K562 (cell line): ENCODE measurements around the gene RPS2. TPM values are rescaled to one million over a fixed set of nuclear protein-coding genes. Genes with fewer than 3 reads are reported as not detected.

Experiments
- GABPB2 ChIP-seq: fragments of 250-450 bp; sonication (Bioruptor Pico); conservative IDR thresholded peaks from 2 replicates; pipeline ENCODE4 v1.5.1; 2021; ENCODE audit warnings: mild to moderate bottlenecking
- HSF4 ChIP-seq: fragments of 250-450 bp; sonication (Bioruptor Pico); IDR thresholded peaks from 2 replicates; pipeline ENCODE4 v2.1.2; 2022; ENCODE audit warnings: mild to moderate bottlenecking, moderate library complexity, borderline replicate concordance
- MEF2D ChIP-seq: conservative IDR thresholded peaks from 2 replicates; pipeline ENCODE4 v1.6.1; 2016; ENCODE audit warnings: low read depth, missing genetic modification characterization, missing compliant biosample characterization
- NCOA2 ChIP-seq, 2 experiments: fragments of 450-650 bp; IDR thresholded peaks; 2 replicates each; pipeline ENCODE4 v1.6.1; 2018; ENCODE audit warnings: mild to moderate bottlenecking in 2 of 2, moderate library complexity in 1 of 2; ENCODE audit not compliant: partially characterized antibody in 2 of 2
- SIN3B ChIP-seq: fragments of 450-650 bp; IDR thresholded peaks from 2 replicates; pipeline ENCODE4 v1.6.1; 2017; ENCODE audit warnings: low read depth, mild to moderate bottlenecking, moderate library complexity
- ZNF174 ChIP-seq: fragments of 250-450 bp; sonication (Bioruptor Pico); IDR thresholded peaks from 2 replicates; pipeline ENCODE4 v1.4.0; 2020; ENCODE audit warnings: mild to moderate bottlenecking
- ZNF23 ChIP-seq: fragments of 250-450 bp; sonication (Bioruptor Pico); IDR thresholded peaks from 2 replicates; pipeline ENCODE4 v1.4.0; 2020; ENCODE audit warnings: mild to moderate bottlenecking
- ZNF551 ChIP-seq: fragments of 250-450 bp; sonication (Bioruptor Pico); IDR thresholded peaks from 2 replicates; pipeline ENCODE4 v1.5.0; 2021; ENCODE audit warnings: mild to moderate bottlenecking, moderate library complexity
- polyA plus RNA-seq, 8 experiments: library from polyadenylated mRNA; depleted of rRNA in 4 of 8; stranded (reverse) in 5 of 8; unstranded in 3 of 8; fragments of >200 nt; fragmentation: Nextera tagmentation in 2 of 8; fragmentation: Illumina TruSeq in 1 of 8; extraction: Ambion mirVana in 2 of 8; extraction: Trizol in 1 of 8; gene quantifications; 2 replicates each; pipeline versions ENCODE4 v1.2.1 to v1.2.3, GENCODE V29; 2011 to 2014; ENCODE audit warnings: inconsistent platforms in 1 of 8, missing spikeins in 1 of 8
- total RNA-seq, 7 experiments: library from RNA; depleted of rRNA in 6 of 7; stranded (reverse); fragments of >200 nt in 6 of 7; fragmentation: Illumina TruSeq in 2 of 7; extraction: Trizol in 2 of 7; gene quantifications; 2 replicates each; pipeline versions ENCODE4 v1.2.1 to v1.2.3, GENCODE V29; 2011 to 2021; ENCODE audit warnings: low replicate concordance in 1 of 7
- TF ChIP-seq, protein P1 (sequence below): fragments of 250-450 bp; sonication (Bioruptor Pico); IDR thresholded peaks from 2 replicates; pipeline ENCODE4 v1.8.0; 2021; ENCODE audit warnings: borderline replicate concordance, mild to moderate bottlenecking, moderate library complexity; ENCODE audit not compliant: poor library complexity, severe bottlenecking
- TF ChIP-seq, protein P2 (sequence below): fragments of 250-450 bp; sonication (Bioruptor Pico); IDR thresholded peaks from 2 replicates; pipeline ENCODE4 v1.5.0; 2022; ENCODE audit warnings: mild to moderate bottlenecking
- TF ChIP-seq, protein P3 (sequence below): fragments of 200-600 bp; sonication (generic); IDR thresholded peaks from one replicate; pipeline ENCODE4 v1.6.1; 2012; ENCODE audit warnings: mild to moderate bottlenecking, low read depth, low read length, inconsistent platforms

RPS2 gene
- total and polyA plus RNA-seq, 9 of the 15 experiments (the other 6 are each of a cell fraction or from before 2014, with no cell fraction given): 834 to 4,794 (median 3,793) TPM

DNA sequence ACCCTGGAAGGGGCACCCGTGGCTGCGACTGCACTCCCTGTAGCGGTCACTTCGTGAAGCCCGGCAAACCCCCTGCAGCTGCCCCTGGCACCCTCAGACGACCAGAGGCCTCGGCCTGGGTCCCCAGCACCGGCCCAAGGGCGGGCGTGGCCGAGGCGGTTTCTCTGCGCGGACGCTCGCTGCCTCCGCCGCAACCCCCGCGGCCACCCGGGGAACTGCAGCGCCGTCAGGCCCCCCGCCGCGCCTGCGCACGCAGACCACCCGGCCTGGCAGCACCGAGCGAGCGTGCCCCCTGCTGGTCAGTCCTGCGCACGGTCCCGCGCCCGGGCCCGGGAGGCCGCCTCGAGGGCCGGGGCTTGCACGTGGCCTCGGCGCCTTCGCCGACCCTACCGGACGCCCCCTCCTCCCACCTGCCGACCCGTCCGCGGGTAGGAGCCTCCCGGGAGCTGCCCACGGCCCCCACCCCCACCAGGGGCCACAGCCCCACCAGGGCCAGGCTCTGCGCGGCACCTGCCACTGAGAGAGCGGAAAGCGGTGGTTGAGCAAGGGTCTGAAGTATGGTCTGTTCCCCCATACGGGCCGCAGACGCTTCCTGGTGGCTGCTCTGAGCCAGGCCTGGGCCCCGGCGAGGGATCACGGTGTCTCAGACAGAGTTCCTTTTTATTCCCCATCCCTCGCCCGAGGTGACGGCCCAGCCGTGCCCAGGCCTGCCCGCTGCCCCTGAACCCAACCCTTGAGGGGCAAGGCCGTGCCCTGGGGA is 34.9 kb downstream of the RPS2 start (continued):
- TF ChIP-seq, protein P1, sequence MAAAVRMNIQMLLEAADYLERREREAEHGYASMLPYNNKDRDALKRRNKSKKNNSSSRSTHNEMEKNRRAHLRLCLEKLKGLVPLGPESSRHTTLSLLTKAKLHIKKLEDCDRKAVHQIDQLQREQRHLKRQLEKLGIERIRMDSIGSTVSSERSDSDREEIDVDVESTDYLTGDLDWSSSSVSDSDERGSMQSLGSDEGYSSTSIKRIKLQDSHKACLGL (CRISPR knock-in tag): no peak
- no peak for TF ChIP-seq NCOA2 (IDR thresholded peaks at IDR 0.05; ENCODE audit: partially characterized antibody in 2 of 2)
- no peak for TF ChIP-seq HSF4 (CRISPR knock-in tag)
- TF ChIP-seq SIN3B: peak; percentile 69; the same call in 1 of the 2 replicates
- TF ChIP-seq MEF2D (tag): no peak
- no peak for TF ChIP-seq ZNF551
- TF ChIP-seq GABPB2 (CRISPR knock-in tag): no peak
- TF ChIP-seq, protein P2, sequence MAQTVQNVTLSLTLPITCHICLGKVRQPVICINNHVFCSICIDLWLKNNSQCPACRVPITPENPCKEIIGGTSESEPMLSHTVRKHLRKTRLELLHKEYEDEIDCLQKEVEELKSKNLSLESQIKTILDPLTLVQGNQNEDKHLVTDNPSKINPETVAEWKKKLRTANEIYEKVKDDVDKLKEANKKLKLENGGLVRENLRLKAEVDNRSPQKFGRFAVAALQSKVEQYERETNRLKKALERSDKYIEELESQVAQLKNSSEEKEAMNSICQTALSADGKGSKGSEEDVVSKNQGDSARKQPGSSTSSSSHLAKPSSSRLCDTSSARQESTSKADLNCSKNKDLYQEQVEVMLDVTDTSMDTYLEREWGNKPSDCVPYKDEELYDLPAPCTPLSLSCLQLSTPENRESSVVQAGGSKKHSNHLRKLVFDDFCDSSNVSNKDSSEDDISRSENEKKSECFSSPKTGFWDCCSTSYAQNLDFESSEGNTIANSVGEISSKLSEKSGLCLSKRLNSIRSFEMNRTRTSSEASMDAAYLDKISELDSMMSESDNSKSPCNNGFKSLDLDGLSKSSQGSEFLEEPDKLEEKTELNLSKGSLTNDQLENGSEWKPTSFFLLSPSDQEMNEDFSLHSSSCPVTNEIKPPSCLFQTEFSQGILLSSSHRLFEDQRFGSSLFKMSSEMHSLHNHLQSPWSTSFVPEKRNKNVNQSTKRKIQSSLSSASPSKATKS (CRISPR knock-in tag): no peak
- TF ChIP-seq ZNF174 (CRISPR knock-in tag): no peak
- no peak for TF ChIP-seq ZNF23 (CRISPR knock-in tag)
- TF ChIP-seq, protein P3, sequence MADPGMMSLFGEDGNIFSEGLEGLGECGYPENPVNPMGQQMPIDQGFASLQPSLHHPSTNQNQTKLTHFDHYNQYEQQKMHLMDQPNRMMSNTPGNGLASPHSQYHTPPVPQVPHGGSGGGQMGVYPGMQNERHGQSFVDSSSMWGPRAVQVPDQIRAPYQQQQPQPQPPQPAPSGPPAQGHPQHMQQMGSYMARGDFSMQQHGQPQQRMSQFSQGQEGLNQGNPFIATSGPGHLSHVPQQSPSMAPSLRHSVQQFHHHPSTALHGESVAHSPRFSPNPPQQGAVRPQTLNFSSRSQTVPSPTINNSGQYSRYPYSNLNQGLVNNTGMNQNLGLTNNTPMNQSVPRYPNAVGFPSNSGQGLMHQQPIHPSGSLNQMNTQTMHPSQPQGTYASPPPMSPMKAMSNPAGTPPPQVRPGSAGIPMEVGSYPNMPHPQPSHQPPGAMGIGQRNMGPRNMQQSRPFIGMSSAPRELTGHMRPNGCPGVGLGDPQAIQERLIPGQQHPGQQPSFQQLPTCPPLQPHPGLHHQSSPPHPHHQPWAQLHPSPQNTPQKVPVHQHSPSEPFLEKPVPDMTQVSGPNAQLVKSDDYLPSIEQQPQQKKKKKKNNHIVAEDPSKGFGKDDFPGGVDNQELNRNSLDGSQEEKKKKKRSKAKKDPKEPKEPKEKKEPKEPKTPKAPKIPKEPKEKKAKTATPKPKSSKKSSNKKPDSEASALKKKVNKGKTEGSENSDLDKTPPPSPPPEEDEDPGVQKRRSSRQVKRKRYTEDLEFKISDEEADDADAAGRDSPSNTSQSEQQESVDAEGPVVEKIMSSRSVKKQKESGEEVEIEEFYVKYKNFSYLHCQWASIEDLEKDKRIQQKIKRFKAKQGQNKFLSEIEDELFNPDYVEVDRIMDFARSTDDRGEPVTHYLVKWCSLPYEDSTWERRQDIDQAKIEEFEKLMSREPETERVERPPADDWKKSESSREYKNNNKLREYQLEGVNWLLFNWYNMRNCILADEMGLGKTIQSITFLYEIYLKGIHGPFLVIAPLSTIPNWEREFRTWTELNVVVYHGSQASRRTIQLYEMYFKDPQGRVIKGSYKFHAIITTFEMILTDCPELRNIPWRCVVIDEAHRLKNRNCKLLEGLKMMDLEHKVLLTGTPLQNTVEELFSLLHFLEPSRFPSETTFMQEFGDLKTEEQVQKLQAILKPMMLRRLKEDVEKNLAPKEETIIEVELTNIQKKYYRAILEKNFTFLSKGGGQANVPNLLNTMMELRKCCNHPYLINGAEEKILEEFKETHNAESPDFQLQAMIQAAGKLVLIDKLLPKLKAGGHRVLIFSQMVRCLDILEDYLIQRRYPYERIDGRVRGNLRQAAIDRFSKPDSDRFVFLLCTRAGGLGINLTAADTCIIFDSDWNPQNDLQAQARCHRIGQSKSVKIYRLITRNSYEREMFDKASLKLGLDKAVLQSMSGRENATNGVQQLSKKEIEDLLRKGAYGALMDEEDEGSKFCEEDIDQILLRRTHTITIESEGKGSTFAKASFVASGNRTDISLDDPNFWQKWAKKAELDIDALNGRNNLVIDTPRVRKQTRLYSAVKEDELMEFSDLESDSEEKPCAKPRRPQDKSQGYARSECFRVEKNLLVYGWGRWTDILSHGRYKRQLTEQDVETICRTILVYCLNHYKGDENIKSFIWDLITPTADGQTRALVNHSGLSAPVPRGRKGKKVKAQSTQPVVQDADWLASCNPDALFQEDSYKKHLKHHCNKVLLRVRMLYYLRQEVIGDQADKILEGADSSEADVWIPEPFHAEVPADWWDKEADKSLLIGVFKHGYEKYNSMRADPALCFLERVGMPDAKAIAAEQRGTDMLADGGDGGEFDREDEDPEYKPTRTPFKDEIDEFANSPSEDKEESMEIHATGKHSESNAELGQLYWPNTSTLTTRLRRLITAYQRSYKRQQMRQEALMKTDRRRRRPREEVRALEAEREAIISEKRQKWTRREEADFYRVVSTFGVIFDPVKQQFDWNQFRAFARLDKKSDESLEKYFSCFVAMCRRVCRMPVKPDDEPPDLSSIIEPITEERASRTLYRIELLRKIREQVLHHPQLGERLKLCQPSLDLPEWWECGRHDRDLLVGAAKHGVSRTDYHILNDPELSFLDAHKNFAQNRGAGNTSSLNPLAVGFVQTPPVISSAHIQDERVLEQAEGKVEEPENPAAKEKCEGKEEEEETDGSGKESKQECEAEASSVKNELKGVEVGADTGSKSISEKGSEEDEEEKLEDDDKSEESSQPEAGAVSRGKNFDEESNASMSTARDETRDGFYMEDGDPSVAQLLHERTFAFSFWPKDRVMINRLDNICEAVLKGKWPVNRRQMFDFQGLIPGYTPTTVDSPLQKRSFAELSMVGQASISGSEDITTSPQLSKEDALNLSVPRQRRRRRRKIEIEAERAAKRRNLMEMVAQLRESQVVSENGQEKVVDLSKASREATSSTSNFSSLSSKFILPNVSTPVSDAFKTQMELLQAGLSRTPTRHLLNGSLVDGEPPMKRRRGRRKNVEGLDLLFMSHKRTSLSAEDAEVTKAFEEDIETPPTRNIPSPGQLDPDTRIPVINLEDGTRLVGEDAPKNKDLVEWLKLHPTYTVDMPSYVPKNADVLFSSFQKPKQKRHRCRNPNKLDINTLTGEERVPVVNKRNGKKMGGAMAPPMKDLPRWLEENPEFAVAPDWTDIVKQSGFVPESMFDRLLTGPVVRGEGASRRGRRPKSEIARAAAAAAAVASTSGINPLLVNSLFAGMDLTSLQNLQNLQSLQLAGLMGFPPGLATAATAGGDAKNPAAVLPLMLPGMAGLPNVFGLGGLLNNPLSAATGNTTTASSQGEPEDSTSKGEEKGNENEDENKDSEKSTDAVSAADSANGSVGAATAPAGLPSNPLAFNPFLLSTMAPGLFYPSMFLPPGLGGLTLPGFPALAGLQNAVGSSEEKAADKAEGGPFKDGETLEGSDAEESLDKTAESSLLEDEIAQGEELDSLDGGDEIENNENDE: no peak
